Measurements from ENCODE around the gene FAF1.
"Not testable (repeated sequence)": the region's sequence is repeated elsewhere in the genome, so short reads cannot be mapped to it uniquely, and the experiment has no call there.

Gene FAF1

DNA sequence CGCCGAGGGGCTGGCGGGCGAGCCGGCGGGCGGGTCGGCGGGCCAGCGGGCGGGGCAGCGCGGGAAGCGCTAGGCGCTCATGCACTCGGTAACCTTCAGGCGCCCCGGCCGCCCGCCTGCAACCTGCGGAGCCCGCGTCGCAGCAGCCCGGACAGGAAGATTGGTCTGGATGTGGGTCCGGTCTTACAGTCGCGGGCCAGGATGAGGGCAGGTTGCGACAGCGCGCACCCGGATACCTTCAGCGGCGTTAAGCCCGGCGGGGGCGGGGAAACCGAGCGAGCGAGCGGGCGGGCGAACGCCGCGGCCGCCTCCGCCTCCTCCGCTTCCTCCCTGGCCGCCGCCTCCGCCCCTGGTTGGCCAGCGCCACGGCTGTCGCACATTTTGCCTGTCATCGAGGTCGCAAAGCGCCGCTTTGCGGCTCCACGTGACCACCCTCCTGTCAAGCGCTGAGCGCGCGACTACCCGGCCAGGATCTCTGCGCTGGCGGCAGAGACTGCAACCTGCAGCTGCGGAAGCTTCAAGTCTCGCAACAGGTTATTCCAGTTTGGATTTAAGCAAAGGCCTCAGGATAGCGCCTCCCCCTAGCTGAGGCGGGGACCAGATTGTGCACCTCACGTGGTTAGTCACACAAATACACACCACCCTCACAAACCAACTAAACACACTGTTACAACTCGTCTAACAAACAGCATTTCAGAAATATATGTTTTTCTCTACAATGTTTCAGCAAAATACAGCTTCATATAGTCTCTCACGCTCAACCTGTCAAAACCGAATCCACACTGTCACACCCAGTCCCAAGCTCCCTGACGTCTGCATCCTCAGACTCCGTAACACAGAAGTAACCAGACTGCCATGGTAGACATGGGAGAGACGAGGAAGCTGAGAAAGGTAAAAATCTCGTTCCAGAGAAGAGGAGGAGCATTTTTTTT lies at the start of gene FAF1:
FAF1 (minus strand) TSS at position 355 of the 932 bp plus-strand sequence. CDS start 456 bp downstream, outside the sequence.
- DNase-seq: peak; percentile 92

DNA sequence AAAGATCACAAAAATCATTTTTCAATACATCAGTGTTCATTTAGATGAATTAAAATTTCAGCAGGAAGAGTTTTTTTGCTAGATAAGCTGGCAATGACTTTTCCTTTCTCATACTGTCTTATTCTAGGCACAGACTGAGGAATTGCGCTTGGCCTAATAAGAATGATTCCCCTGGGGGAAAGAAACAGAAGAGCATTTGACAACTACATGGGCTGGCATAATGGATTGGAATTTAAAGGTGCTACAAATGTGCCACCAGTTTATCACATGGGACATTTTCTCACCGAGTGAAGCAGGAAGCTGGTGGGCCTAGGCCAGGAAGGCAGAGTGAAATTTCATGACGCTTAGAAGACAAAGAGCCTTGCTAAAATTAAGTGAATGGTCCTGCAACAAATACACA lies 49.3 kb upstream of the FAF1 start:
- no peak for DNase-seq

DNA sequence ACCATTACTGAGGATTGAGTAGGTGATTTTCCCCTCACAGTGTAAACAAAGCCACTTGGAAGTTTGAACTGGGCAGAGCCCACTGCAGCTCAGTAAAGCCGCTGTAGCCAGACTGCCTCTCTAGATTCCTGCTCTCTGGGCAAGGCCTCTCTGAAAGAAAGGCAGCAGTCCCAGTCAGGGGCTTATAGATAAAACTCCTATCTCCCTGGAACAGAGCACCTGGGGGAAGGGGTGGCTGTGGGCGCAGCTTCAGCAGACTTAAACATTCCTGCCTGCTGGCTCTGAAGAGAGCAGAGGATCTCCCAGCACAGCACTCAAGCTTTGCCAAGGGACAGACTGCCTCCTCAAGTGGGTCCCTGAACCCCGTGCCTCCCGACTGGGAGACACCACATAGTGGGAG lies 45.5 kb upstream of the FAF1 start:
- DNase-seq: not testable (repeated sequence)

DNA sequence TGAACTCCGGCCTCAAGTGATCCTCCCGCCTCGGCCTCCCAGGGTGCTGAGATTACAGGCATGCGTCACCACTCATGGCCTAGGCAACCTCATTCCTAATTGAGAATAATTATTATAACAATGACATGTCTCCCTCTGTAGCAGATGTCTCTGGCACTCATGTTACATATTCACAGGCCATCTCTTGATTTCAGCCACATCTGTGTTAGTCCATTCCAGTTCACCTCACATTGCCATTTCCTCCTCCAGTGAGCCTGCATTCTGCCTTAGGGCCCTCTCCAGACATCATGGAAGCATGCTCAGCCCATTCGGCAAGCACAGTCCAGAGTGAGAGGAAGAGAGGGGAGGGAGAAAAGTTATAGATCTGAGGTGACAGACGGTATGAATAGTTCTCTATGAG lies 42.4 kb upstream of the FAF1 start:
- no peak for DNase-seq

DNA sequence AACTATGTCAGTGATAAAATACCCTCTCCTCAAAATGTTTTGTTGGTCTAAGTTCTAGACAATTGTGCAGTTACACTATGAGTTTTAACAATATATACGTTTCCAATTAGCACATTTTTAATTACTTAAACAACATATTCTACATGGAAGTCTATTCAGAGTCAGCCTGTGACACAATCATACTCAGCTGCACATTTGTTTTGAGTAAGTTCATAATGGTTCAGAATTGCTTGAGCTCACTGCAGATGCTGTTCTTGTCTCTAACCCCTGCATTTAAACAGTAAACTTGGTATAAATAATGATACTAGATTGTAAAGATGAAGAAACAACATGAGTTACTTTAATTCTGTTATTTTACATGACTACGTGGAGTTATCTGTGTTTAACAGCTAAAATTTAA lies 40.6 kb upstream of the FAF1 start:
- no peak for DNase-seq

DNA sequence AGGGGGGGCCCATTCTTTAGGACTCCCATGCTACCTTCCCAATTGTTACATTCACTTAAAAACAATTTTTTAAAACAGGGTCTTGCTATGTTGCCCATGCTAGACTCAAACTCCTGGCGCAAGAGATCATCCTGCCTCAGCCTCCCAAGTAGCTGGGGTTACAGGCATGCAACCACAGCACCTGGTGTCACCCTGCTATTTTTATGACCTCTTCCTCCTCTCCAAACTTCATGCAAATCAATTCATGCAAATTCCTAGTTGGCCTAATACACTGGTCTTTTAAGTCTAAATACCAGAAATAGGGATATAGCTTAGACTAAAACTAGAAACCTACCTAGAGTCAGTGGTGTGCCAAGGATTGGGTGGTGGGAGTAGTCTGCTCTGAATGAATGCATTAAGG lies 40.1 kb upstream of the FAF1 start:
- DNase-seq: no peak

DNA sequence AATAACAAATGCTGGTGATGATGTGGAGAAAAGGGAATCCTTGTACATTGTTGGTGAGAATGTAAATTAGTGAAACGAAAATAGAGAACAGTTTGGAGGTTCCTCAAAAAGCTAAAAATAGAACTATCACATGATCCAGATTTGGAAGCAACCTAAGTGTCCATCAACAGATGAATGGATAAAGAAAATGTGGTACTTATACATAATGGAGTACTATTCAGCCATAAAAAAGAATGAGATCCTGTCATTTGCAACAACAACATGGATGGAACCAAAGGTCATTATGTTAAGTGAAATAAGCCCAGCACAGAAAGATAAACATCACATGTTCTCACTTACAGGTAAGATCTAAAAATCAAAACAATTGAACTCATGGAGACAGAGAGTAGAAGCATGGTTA lies 39.3 kb upstream of the FAF1 start:
- DNase-seq: not testable (repeated sequence)

DNA sequence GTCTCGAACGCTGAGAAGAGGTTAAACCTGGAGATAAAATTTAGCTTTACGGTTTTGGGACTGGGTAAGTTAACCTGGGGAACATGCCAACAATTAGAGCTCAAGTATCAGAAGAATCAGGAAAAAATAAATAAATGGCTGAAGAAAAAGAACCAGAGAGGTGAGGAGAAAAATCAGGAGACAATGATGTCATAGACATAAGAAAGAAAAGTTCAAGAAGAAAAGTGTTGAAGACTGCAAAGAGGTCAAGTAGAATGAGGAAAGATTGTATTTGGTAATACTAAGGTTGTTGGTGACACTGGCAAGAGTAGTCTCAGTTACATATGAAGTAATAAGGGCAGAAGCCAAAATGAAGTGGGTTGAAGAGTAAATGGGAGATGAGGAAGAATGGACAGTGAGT lies 36.0 kb upstream of the FAF1 start:
- no peak for DNase-seq

DNA sequence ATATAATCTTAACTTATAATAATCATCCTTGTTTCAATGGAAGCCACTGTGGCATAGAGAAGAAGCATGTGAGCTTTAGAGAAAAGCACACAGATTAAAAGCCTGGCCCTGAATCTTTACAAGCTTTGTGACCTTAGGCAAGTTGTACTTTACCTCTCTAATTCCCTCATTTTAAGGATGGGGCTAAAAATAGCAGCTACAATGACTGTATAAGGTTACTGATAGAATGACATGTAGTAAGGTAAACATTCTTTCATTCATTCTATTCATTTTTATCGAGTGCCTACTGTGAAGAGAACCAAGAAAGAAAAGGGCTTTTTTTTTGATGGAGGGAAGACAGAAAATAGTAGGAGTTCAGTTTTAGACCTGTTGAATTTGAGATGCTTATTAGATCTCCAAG lies 35.6 kb upstream of the FAF1 start:
- no peak for DNase-seq

DNA sequence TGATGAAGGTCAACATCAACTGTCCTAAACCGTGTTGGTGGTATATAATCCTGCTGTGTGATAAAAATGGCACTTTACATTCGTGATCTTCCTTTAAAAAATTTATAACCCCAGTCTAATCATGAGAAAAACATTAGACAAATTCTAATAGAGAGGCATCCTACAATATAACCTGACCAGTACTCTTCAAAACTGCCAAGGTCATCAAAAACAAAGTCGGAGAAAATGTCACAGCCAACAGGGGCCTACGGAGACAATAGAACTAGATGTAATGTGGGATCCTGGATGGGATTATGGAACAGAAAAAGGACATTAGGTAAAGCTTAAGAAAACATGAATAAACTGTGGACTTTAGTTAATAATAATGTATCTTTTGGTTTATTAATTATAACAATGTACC lies 34.9 kb upstream of the FAF1 start:
- DNase-seq: no peak

DNA sequence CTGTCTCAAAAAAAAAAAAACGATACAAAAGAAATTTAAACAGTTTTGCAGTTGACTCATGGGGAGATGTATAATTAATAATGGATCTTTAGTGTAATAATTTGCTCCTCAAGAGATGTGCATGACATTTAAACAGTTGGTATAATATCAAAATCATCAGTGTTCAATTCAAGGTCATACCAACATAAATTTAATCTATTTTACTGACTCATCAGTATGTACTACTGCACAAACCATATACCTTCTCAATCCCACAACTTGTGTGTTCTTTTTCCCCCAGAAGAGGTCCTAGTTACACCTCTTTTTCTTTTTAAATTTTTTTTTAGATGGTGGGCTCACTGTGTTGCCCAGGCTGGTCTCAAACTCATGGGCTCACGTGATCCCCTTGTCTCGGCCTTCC lies 33.6 kb upstream of the FAF1 start:
- DNase-seq: no peak

DNA sequence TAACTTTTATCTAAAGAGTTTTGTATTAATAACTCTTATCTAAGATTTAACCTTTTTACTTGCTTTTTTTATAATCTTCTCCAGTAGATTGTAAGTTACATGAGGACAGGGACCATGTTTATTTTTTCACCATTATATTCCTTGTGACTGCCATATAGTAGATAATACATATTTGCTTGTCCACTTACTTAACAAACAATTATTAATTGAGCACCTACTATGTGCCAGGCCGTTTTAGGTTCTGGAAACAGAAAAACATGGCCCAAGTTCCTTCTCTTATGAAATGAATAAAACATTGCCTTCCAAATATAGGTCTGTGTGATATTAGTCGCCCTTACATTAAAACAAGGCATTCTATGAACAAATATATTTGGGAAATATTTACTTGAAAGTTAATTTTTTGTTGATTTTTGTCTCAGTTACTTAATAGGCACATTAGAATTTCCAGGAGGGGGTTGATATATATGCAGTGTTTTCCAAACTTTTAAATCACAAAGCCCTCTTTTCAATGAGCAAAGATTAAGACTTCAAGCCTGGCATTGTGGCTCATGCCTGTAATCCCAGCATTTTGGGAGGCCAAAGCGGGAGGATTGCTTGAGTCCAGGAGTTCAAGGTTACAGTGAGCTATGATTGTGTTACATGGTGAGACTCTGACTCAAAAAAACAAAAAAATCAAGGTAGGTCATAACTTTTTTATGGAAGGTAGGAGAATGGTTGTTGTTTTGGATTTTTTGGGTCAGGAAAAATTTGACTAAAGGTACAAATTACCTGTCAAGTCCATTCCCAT lies 32.7 kb upstream of the FAF1 start:
- DNase-seq: no peak

DNA sequence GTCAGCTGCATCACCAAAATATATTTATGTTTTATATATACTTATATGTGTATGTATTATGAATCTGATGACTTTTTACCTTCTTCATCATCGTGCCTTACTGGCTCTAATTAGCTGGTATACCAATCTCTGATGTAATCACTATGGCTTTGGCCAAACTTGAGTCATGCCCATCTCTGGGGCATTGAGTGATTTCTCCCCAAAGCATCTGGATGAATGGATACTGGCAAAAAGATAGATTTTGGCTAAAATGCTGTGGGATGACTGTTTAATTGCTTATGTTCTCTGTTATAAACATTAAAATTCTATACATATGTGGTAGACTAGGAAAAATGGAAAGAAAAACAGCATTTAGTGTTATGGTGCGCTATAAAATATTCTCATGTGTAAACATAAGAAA lies 29.6 kb upstream of the FAF1 start:
- DNase-seq: no peak

DNA sequence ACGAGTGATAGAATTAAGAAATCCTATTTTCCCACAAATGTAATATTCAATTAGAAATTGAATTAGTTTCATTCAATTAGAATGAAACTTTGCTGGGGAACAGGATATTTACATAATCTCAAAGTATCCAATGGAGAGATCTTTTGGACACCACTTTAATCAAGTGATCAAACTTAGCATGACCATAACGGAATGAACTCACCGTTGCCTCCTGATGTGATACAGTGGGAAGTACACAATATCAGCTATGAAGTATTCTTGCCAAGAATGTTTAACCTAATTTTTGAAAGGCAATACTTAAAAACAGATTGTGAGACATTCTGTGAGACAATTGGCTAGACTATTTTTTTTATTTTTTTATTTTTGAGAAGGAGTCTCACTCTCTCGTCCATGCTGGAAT lies 26.6 kb upstream of the FAF1 start:
- no peak for DNase-seq

DNA sequence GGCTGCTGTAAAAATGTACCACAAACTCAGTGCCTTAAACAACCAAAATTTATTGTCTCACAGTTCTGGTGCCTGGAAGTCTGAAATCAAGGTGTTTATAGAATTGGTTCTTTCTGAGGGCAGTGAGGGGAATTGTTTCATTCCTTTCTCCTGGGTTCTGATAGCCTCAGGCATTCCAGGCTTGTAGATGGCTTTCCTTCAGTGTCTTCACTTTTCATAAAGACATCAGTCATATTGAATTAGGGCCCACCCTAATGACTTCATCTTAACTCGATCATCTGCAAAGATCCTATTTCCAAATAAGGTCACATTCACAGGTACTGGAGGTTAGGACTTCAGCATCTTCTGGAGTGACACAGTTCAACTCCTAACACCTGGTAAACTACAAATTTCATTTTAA lies 25.0 kb upstream of the FAF1 start:
- peak; percentile 28 for DNase-seq

DNA sequence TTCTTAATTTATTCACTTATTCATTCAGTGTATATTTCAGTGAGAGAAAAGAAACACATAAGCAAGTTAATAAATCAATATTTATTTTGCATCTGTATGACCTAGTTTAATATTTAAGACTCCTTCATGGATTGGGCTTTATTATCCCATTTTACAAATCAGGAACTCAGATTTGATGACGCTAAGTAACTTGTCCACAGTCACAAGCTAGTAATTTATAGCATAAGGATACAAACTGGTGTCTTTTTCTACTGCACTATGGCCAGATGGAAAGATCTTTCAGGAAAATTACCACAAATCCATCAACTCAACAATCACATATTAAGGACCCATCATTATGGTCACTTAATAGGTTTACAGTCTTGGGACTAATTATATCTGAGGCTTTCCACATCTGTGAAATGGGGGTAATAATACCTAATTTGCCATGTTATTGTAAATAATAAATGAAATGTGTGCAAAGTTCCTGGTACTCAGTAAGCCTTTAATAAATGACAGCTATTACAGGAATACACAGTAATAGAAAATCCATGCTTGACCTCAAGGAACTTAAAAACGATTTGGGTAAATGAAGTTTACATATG lies 23.2 kb upstream of the FAF1 start:
- peak; percentile 76 for DNase-seq

DNA sequence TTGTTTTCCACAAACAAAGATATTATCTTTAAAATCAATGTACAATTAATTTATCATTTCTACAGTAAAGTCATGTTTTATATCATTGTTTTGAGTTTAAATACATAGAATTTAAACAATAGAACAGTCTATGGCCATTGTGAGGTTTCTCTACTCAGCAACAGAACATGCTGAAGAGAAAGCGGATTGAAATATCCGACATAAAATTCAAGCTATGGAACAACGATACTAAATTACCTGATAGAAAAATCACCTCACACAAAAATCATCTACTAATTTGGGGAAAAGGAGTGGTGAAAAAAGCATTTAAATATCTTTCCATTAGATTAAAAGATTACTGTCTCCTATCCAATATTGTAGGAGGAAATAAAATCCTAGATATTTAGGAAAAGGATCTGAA lies 22.5 kb upstream of the FAF1 start:
- DNase-seq: peak; percentile 80

DNA sequence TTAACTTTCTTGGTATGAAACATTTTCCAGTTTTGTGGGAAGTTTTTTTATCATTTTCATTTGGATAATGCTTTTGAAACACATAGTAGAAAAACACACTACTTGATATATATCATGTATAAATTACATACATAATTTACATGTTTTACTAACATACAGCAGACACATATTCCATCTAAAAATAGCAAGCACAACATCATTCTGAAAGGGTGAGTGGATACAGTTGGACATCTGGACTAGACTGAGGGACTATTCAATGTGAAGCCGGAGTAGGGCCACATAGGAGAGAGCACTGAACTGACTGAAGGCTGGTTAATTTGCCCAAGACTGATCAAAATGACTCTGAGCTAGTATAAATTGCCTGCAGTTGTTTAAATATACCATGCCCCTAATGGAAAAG lies 21.7 kb upstream of the FAF1 start:
- peak; percentile 86 for DNase-seq

DNA sequence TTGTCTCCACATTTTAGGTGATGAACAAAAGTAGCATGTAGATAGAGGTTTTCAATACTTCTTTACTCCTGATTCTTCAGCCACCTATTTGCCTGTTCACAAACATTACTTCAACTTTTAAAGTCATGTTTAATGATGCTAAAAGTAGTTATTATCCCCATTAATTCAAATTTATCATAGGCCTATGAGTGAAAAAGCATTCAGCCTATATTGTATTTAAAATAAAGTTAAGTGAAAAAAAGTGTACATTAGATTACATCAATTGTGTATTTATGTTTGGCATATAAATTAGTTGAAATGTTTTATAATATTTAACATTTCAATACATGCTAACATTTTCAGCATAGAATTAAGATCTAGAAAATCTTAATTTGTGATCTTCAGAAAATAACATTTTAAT lies 20.4 kb upstream of the FAF1 start:
- DNase-seq: peak; percentile 55

DNA sequence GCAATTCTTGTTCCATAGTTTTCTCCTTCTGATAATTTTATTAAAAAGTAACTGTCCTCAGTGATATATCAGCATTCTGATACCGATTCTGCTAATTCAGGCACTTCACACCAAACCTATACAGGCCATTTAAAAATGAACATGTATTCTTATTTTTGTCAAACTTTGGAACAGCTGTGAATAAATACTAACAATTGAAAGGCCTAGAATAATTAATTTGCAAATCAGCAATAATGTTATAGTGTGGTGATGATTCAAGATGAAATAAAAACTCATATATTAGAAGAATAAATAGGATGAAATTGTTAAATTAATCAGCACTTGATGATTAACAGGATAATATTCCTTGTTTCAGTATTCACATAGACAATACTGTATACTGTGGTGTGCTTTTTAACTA lies 19.9 kb upstream of the FAF1 start:
- peak; percentile 68 for DNase-seq

DNA sequence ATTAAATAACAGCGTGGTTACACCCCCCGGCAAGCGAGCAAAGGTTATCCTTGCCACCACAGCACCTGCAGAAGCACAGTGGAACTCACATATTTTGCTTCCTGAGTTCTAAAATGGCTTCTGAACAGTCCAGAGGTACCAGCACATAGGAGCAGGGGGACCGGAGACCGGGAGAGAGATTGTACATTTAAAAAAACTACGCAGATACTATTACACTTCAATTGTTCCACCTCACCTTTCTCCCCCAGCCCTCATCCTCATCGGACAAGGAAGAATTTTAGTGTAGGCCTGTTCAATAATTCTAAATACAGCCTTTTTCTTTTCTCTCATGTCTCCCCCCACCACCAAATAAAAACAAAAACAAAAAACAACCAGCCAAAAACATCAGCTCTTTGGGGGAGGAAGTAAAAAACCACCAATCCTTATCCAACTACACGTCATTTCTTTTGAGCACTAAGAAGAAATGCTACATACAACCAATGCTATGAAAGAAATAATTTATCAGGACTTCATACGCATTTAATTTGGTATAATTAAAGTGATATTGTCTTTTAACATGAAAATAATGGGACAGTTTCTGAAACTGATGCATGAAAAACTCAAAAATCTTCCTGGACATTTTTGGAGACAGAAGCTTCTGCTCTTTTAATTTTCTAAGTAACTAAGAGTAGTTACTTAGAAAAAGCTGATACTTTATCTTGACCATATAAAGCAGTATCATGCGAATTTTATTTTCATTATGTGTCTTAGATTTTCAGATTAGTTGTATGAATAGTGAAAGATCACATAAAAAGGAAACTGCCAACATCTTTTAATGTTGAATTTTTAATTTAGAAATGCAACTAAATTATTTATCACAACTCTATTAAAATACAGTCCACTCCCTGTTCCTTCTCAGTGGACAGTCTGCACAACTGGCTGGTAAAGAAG lies 19.1 kb upstream of the FAF1 start:
- peak; percentile 82 for DNase-seq

DNA sequence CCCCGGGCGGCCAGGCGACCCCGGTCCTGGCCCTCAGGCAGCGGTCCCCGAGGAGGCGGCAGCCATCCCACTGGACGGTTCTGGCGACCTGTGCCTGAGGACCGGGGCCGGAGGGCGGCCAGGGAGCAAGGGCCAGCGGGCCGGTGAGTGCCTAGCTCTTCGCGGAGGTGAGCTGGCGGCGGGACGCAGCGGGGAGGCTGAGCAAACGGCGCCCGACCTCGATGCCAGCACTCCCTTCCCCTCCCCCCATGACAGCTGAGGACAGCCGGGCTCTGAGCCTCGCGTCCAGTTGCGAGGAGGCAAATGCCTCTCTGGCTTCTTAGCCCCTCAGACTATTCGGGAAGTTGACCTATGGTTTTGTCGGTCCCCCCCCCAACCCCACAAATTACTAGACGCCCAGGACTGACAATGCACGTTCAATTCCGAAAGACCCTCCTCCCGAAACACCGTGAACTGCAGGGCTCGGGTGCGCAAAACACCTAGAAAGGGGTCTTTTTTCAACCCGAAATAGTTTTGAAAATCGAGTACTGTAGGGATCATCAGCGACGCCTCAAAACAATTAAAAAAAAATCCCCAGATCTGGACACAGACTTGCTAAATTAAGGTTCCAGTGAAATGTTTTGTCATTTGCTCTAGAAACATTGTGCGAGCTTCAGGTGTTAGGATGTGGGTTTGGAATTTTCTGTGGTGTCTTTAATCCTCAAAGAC lies 18.2 kb upstream of the FAF1 start:
- DNase-seq: peak; percentile 74

Data from NCI-H1092 treated with DMSO at 0.1 percent for 48 hours (cell line).